Subcutaneous adipose tissue (tissue), 4 donors: Measurements from ENCODE around the gene GREB1L. TPM values are rescaled to one million over a fixed set of nuclear protein-coding genes. Genes with fewer than 3 reads are reported as not detected.

Experiments used
- total RNA-seq, 4 donors: library from RNA; depleted of rRNA; stranded (reverse); fragments of >200 nt; gene quantifications; one replicate each; pipeline ENCODE4 v1.1.0, GENCODE V29; 2016
- TF ChIP-seq, protein P1 (sequence below): fragments of 450-650 bp; IDR thresholded peaks from one replicate; pipeline ENCODE4 v1.5.1; 2016; ENCODE audit warnings: low read depth, mild to moderate bottlenecking, control low read depth, antibody characterized with exemption, moderate library complexity

Gene GREB1L
- total RNA-seq, 4 donors from 2014 or later = 10.0 to 39.7 (median 26.0) TPM

DNA sequence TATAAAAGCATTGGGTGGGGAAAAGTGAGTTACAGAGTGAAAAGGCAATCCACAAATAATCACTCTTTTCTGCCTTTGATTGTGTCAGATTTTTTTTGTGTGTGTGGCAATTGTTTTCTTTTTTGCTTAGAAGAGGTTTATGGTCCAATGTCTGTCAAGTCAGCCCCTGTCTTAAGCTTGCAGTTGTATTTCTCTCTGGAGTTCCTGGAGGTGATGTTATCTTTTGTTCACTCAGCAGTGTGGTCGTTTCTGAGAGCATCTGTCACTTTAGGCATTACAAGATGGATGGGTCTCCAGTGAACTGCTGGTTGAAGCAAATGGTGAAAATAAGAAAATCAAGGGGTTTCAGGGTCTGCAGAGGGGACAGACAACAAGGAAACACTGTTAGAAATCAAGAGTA lies 121.3 kb downstream of the GREB1L start:
- TF ChIP-seq, protein P1, sequence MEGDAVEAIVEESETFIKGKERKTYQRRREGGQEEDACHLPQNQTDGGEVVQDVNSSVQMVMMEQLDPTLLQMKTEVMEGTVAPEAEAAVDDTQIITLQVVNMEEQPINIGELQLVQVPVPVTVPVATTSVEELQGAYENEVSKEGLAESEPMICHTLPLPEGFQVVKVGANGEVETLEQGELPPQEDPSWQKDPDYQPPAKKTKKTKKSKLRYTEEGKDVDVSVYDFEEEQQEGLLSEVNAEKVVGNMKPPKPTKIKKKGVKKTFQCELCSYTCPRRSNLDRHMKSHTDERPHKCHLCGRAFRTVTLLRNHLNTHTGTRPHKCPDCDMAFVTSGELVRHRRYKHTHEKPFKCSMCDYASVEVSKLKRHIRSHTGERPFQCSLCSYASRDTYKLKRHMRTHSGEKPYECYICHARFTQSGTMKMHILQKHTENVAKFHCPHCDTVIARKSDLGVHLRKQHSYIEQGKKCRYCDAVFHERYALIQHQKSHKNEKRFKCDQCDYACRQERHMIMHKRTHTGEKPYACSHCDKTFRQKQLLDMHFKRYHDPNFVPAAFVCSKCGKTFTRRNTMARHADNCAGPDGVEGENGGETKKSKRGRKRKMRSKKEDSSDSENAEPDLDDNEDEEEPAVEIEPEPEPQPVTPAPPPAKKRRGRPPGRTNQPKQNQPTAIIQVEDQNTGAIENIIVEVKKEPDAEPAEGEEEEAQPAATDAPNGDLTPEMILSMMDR = no peak

DNA sequence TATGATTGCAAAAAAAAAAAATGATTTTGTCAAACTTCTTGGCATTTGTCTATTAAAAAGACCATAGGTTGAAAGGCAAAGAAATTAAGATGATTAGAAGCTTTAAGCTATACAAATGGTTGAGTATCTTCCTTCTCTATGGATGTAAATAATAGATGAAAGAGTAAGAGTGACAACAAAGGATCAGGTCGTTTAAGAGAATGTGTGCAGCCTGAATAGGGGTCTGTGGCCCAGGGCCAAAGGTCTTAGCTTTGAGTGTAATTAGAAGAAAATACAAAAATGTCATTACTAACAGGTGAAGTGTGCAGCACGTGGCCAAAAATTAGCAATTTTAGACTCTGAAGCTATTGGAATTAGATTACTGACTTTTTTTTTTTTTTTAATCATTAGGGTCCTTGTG lies 122.4 kb downstream of the GREB1L start:
- TF ChIP-seq, protein P1 = no peak

DNA sequence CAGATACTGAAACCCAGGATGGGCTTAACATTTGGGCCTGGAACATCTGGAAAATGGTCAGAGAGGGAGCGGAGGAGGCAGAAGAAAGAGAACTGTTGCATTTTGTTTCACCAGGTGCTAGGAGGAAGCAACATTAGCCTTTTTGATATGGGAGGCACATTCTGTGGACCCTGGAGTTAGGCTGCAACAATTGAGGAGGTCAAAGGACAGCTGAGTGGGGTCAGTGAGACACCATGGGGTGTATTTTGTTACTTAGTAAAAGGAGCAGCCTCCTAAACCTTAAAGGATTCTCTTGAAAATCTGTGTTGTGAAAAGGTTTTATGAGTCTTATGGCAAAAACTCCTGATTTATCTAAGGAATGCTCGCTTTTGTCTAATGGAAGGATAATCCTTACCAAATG lies 124.9 kb downstream of the GREB1L start:
- TF ChIP-seq, protein P1 = no peak

DNA sequence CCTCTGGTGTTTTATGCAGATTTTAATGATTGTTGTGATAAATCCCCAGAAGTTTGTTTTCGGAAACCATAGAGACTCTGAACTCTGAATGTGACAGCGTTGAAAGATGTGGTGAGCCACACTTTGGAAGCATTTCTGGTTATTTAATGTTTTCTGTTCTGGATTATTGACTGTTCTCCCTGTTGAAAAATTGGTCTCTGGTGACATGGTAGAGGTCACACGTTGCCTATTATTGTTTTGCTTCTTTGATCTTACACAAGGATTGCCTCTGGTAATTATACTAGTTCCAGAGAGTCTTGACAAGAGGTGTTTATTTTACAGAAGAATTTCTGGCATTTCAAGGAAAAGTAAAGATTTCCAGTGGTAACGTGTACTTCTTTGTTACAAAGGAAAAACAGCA lies 127.1 kb downstream of the GREB1L start:
- TF ChIP-seq, protein P1 = no peak

DNA sequence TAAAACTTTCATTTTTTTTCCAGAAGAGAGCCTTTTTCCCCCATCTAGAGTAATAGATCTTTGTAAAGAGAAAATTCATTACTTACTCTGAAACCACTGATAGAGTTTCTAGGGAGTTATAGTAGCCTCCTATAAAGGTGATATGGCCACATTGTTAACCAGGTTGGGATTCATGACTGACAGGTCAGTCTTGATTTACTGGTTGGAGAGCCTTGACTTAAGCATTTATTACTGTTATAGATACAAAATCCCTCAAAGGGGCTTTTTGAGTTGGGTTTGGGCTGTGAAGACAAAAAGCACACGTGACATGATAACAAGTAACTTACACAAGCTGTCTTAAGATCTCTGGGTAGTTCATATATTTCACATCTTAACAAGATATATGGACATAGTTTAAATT lies 141.0 kb downstream of the GREB1L start:
- TF ChIP-seq, protein P1 = no peak

DNA sequence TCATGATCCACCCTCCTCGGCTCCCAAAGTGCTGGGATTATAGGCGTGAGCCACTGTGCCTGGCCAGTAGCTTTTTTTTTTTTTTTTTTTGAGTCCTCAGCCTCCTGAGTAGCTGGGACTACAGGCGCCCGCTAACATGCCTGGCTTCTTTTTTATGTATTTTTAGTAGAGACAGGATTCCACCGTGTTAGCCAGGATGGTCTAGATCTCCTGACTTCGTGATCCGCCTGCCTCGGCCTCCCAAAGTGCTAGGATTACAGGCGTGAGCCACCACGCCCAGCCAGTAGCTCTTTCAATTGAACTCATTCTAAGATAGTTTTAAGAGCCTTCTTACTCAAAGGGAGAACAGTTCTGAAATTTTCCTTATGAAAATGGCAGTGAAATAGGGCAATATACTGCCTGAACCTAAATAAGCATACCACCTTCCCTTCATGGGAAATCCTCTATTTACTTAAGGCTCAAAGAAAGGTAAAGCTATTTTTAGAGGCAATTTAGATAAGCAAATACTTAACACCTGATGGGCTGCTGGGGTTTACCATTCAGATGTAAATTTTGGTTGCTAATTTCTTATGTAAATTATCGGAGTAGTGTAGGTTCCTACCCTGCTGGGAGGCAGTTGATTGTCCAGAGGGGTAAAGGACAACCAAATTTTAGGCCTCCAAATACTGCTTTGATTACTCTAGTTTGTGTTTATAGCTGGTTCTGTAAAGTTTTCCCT lies 144.7 kb downstream of the GREB1L start:
- TF ChIP-seq, protein P1 = no peak

DNA sequence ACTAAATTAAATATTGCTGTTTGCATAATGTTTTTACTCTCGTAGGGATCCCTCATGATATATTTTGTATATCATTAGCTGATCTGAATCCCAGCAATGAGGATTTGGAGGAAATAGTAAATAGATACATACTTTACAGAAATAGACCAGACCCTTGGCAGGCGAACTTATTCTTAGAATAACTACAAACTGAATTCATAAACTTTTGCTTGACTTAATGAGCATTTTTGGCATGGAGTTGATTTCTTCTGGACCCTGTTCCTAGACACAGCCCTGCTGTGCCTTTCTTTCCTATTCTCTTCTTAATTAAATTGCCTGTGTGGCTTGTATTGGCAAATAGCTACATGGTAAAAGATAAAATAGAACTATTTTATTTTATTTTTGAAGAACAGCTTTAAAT lies 145.9 kb downstream of the GREB1L start:
- TF ChIP-seq, protein P1 = no peak
